HAP-1 (cell line): Measurements from ENCODE around the gene KDM4B.

ENCODE experiments used
- DNase-seq, 2 experiments: peaks; one replicate each; pipeline ENCODE4 v3.0.0-alpha.2; 2016 to 2020; ENCODE audit warnings: low spot score in 2 of 2
- H3K27me3 ChIP-seq: fragments of 250-450 bp; sonication (Bioruptor Pico); 2 replicates; pipeline ENCODE4 v1.5.1; 2020; ENCODE audit warnings: low read depth, mild to moderate bottlenecking, moderate library complexity
- H3K36me3 ChIP-seq: fragments of 250-450 bp; sonication (Bioruptor Pico); replicated peaks from 2 replicates; pipeline ENCODE4 v1.5.1; 2020; ENCODE audit warnings: mild to moderate bottlenecking
- H3K4me1 ChIP-seq: fragments of 250-450 bp; sonication (Bioruptor Pico); 2 replicates; pipeline ENCODE4 v1.5.1; 2020; ENCODE audit warnings: mild to moderate bottlenecking
- H3K4me3 ChIP-seq: fragments of 250-450 bp; sonication (Bioruptor Pico); 2 replicates; pipeline ENCODE4 v1.5.1; 2020; ENCODE audit warnings: mild to moderate bottlenecking, moderate library complexity
- H3K9me3 ChIP-seq: fragments of 250-450 bp; sonication (Bioruptor Pico); 2 replicates; pipeline ENCODE4 v1.5.1; 2020; ENCODE audit warnings: mild to moderate bottlenecking, moderate library complexity
- in situ Hi-C: fragments of 300-500 bp; cut with MboI; formaldehyde crosslinking; loops from 3 replicates; pipeline ENCODE4 v1.14.3; 2020; ENCODE audit warnings: low sequenced_read_pairs, inconsistent platforms, mixed read lengths

The KDM4B gene

GRCh38 chr19:4984438-4984990 is 15.6 kb downstream of the KDM4B start:
- H3K4me1 ChIP-seq: no peaks in the 10 kb centered on the region
- in situ Hi-C loops: no loop called here
- no peaks in the 10 kb centered on the region for H3K36me3 ChIP-seq
- H3K4me3 ChIP-seq: no peak overlapping the region
- no peak for DNase-seq
- no peaks in the 10 kb centered on the region for H3K9me3 ChIP-seq
- H3K27me3 ChIP-seq: no peaks in the 10 kb centered on the region

- in situ Hi-C loops: no loop called here
- H3K36me3 ChIP-seq: no peaks in the 10 kb centered on the region
- no peaks in the 10 kb centered on the region for H3K9me3 ChIP-seq
- DNase-seq: no peak
- no peak overlapping the region for H3K4me3 ChIP-seq
- H3K27me3 ChIP-seq: no peaks in the 10 kb centered on the region
- no peaks in the 10 kb centered on the region for H3K4me1 ChIP-seq
Measured at GRCh38 chr19:4985551-4985991, 16.7 kb downstream of the KDM4B start.

- no peak overlapping the region for H3K4me3 ChIP-seq
- no peaks in the 10 kb centered on the region for H3K9me3 ChIP-seq
- in situ Hi-C loops: no loop called here
- no peak for DNase-seq
- no peaks in the 10 kb centered on the region for H3K36me3 ChIP-seq
- H3K27me3 ChIP-seq: no peaks in the 10 kb centered on the region
- H3K4me1 ChIP-seq: no peaks in the 10 kb centered on the region
Measured at GRCh38 chr19:4986056-4986455, 17.1 kb downstream of the KDM4B start.

GRCh38 chr19:4986471-4986891 is 17.6 kb downstream of the KDM4B start:
- no peak overlapping the region for H3K4me3 ChIP-seq
- DNase-seq: no peak
- H3K36me3 ChIP-seq: no peaks in the 10 kb centered on the region
- no peaks in the 10 kb centered on the region for H3K9me3 ChIP-seq
- no peaks in the 10 kb centered on the region for H3K27me3 ChIP-seq
- in situ Hi-C loops: no loop called here
- no peaks in the 10 kb centered on the region for H3K4me1 ChIP-seq

GRCh38 chr19:4987256-4987655 is 18.3 kb downstream of the KDM4B start:
- H3K4me1 ChIP-seq: no peaks in the 10 kb centered on the region
- no peaks in the 10 kb centered on the region for H3K27me3 ChIP-seq
- H3K4me3 ChIP-seq: no peak overlapping the region
- H3K9me3 ChIP-seq: no peaks in the 10 kb centered on the region
- no peak for DNase-seq
- no peaks in the 10 kb centered on the region for H3K36me3 ChIP-seq
- in situ Hi-C loops: no loop called here

GRCh38 chr19:4987692-4988370 is 18.9 kb downstream of the KDM4B start:
- no peaks in the 10 kb centered on the region for H3K36me3 ChIP-seq
- no peaks in the 10 kb centered on the region for H3K9me3 ChIP-seq
- H3K27me3 ChIP-seq: no peaks in the 10 kb centered on the region
- H3K4me1 ChIP-seq: no peaks in the 10 kb centered on the region
- H3K4me3 ChIP-seq: no peak overlapping the region
- in situ Hi-C loops: no loop called here
- no peak for DNase-seq

- in situ Hi-C loops: no loop called here
- no peak for DNase-seq
- Histone ChIP-seq H3K4me1 (no peaks in the 10 kb centered on the region), H3K27me3 (no peaks in the 10 kb centered on the region), H3K36me3 (no peaks in the 10 kb centered on the region), H3K9me3 (no peaks in the 10 kb centered on the region), H3K4me3 (no peak overlapping the region)
Measured at GRCh38 chr19:4988770-4989251, 19.9 kb downstream of the KDM4B start.

- Histone ChIP-seq H3K4me3 (no peak overlapping the region), H3K9me3 (no peaks in the 10 kb centered on the region), H3K36me3 (no peaks in the 10 kb centered on the region), H3K27me3 (no peaks in the 10 kb centered on the region), H3K4me1 (no peaks in the 10 kb centered on the region)
- in situ Hi-C loops: no loop called here
- no peak for DNase-seq
Measured at GRCh38 chr19:4990306-4990705, 21.4 kb downstream of the KDM4B start.

GRCh38 chr19:4991538-4991937 is 22.6 kb downstream of the KDM4B start:
- H3K4me1 ChIP-seq: no peaks in the 10 kb centered on the region
- no peaks in the 10 kb centered on the region for H3K36me3 ChIP-seq
- in situ Hi-C loops: no loop called here

GRCh38 chr19:4991996-4992698 is 23.2 kb downstream of the KDM4B start:
- Histone ChIP-seq H3K27me3 (no peaks in the 10 kb centered on the region), H3K4me1 (no peaks in the 10 kb centered on the region), H3K9me3 (no peaks in the 10 kb centered on the region), H3K36me3 (no peaks in the 10 kb centered on the region), H3K4me3 (no peak overlapping the region)
- no peak for DNase-seq
- in situ Hi-C loops: no loop called here

More at GRCh38 chr19:4991538-4991937, 22.6 kb downstream of the KDM4B start:
- no peak for DNase-seq
- no peak overlapping the region for H3K4me3 ChIP-seq
- H3K9me3 ChIP-seq: no peaks in the 10 kb centered on the region
- no peaks in the 10 kb centered on the region for H3K27me3 ChIP-seq

- H3K4me1 ChIP-seq: no peaks in the 10 kb centered on the region
- in situ Hi-C loops: no loop called here
Measured at GRCh38 chr19:4993683-4994082, 24.8 kb downstream of the KDM4B start.

GRCh38 chr19:4996701-4997100 is 27.8 kb downstream of the KDM4B start:
- DNase-seq: no peak
- Histone ChIP-seq H3K36me3 (no peaks in the 10 kb centered on the region), H3K4me3 (no peak overlapping the region), H3K9me3 (no peaks in the 10 kb centered on the region), H3K4me1 (no peaks in the 10 kb centered on the region), H3K27me3 (no peaks in the 10 kb centered on the region)
- in situ Hi-C loops: no loop called here

More at GRCh38 chr19:4993683-4994082, 24.8 kb downstream of the KDM4B start:
- Histone ChIP-seq H3K27me3 (no peaks in the 10 kb centered on the region), H3K9me3 (no peaks in the 10 kb centered on the region), H3K4me3 (no peak overlapping the region), H3K36me3 (no peaks in the 10 kb centered on the region)
- no peak for DNase-seq

- Histone ChIP-seq H3K36me3 (no peaks in the 10 kb centered on the region), H3K27me3 (no peaks in the 10 kb centered on the region), H3K4me3 (no peak overlapping the region), H3K9me3 (no peaks in the 10 kb centered on the region), H3K4me1 (no peaks in the 10 kb centered on the region)
- in situ Hi-C loops: no loop called here
- no peak for DNase-seq
Measured at GRCh38 chr19:4997297-4997696, 28.4 kb downstream of the KDM4B start.

- no peaks in the 10 kb centered on the region for H3K9me3 ChIP-seq
- no peak overlapping the region for H3K4me3 ChIP-seq
- DNase-seq: no peak
- no peaks in the 10 kb centered on the region for H3K4me1 ChIP-seq
- no peaks in the 10 kb centered on the region for H3K27me3 ChIP-seq
- in situ Hi-C loops: no loop called here
- no peaks in the 10 kb centered on the region for H3K36me3 ChIP-seq
Measured at GRCh38 chr19:5000120-5000611, 31.3 kb downstream of the KDM4B start.
